GM12878 (cell line): ENCODE data around the gene DCDC2C. TPM values are rescaled to one million over a fixed set of nuclear protein-coding genes. Genes with fewer than 3 reads are reported as not detected.

ENCODE experiments used
- ATAC-seq: fragments of 200-7000 bp; cut with Tn5 transposase; 3 replicates; pipeline ENCODE4 v1.9.1; 2020; ENCODE audit warnings: mild to moderate bottlenecking, moderate library complexity
- BruUV-seq: library from RNA; stranded (reverse); fragments of 400-500 nt; replicated peaks from 2 replicates; lab custom pipeline; 2021; lab: Mats Ljungman, UMichigan
- CTCF ChIA-PET: fragments of 300-600 bp; sonication (Branson Sonifier 250); formaldehyde crosslinking; extraction: SDS; loops from one replicate; lab custom pipeline; 2021; ENCODE audit warnings: inconsistent platforms; lab: Yijun Ruan, JAX
- POLR2A ChIA-PET: fragments of 350-600 bp; formaldehyde crosslinking; extraction: SDS; loops from one replicate; lab custom pipeline; 2021; ENCODE audit warnings: inconsistent platforms; lab: Charles Lee
- RAD21 ChIA-PET: fragments of 300-600 bp; sonication (Branson Sonifier 250); formaldehyde crosslinking; loops from one replicate; lab custom pipeline; 2023; ENCODE audit warnings: antibody characterized with exemption; ENCODE audit not compliant: unreplicated experiment; lab: Charles Lee
- SMC1A ChIA-PET: fragments of 300-600 bp; sonication (Branson Sonifier 250); formaldehyde crosslinking; loops from one replicate; lab custom pipeline; 2023; ENCODE audit not compliant: unreplicated experiment, uncharacterized antibody; lab: Charles Lee
- DNase-seq: peaks from one replicate; pipeline ENCODE4 v3.0.0-alpha.2; 2011; ENCODE audit warnings: low read depth, low spot score
- FAIRE-seq: peaks from 3 replicates; lab custom pipeline; 2011; peaks lifted over from hg19 to GRCh38; lab: Jason Lieb, UNC
- H2AFZ ChIP-seq: 2 replicates; pipeline ENCODE4 v1.6.0; 2011; ENCODE audit warnings: low read depth, low read length, control low read depth; ENCODE audit not compliant: control insufficient read depth
- H3K27ac ChIP-seq: 2 replicates; pipeline ENCODE4 v1.5.1; 2011; ENCODE audit warnings: control low read depth; ENCODE audit not compliant: control insufficient read depth, insufficient read depth
- H3K27me3 ChIP-seq, 2 experiments: replicated peaks in 1 of 2; 2 replicates each; pipeline versions ENCODE4 v1.6.0 to v1.6.1; 2011; ENCODE audit warnings: low read length in 1 of 2; ENCODE audit not compliant: control insufficient read depth in 2 of 2, insufficient read depth in 2 of 2
- H3K36me3 ChIP-seq, 2 experiments: 2 replicates each; pipeline ENCODE4 v1.5.1; 2011; ENCODE audit warnings: low read length in 1 of 2; ENCODE audit not compliant: control insufficient read depth in 2 of 2, insufficient read depth in 2 of 2
- H3K4me1 ChIP-seq: 2 replicates; pipeline ENCODE4 v1.6.1; 2011; ENCODE audit warnings: mild to moderate bottlenecking, low read length, moderate library complexity, mixed read lengths; ENCODE audit not compliant: control insufficient read depth, insufficient read depth
- H3K4me2 ChIP-seq: 2 replicates; pipeline ENCODE4 v1.6.0; 2011; ENCODE audit warnings: control low read depth; ENCODE audit not compliant: control insufficient read depth, insufficient read depth
- H3K4me3 ChIP-seq: fragments of 200-600 bp; sonication (generic); 2 replicates; pipeline ENCODE4 v1.5.1; 2016
- H3K79me2 ChIP-seq: 2 replicates; pipeline ENCODE4 v1.6.0; 2011; ENCODE audit warnings: low read length; ENCODE audit not compliant: control insufficient read depth, insufficient read depth
- H3K9ac ChIP-seq: 2 replicates; pipeline ENCODE4 v1.8.0; 2011; ENCODE audit warnings: low read length, control low read depth, mixed read lengths; ENCODE audit not compliant: control insufficient read depth, insufficient read depth
- H3K9me3 ChIP-seq: replicated peaks from 3 replicates; pipeline ENCODE4 v1.5.1; 2011; ENCODE audit warnings: mild to moderate bottlenecking, low read length; ENCODE audit not compliant: control insufficient read depth, insufficient read depth
- H4K20me1 ChIP-seq: 2 replicates; pipeline ENCODE4 v1.6.0; 2011; ENCODE audit not compliant: control insufficient read depth, insufficient read depth
- CBFB ChIP-seq: IDR thresholded peaks from 2 replicates; pipeline ENCODE4 v1.6.1; 2016; ENCODE audit warnings: antibody characterized with exemption, low read depth
- CHD2 ChIP-seq: IDR thresholded peaks from 2 replicates; pipeline ENCODE4 v1.6.1; 2011; ENCODE audit warnings: low read depth, low read length, improper control_type of control experiment, borderline replicate concordance
- EED ChIP-seq: sonication (generic); IDR thresholded peaks from 2 replicates; pipeline ENCODE4 v1.6.1; 2016; ENCODE audit warnings: antibody characterized with exemption, low read depth
- ESRRA ChIP-seq: IDR thresholded peaks from 2 replicates; pipeline ENCODE4 v1.6.1; 2012; ENCODE audit warnings: mild to moderate bottlenecking, low read length, improper control_type of control experiment
- GATAD2B ChIP-seq: fragments of 450-650 bp; conservative IDR thresholded peaks from 2 replicates; pipeline ENCODE4 v1.6.1; 2017; ENCODE audit warnings: low read depth, mild to moderate bottlenecking, moderate library complexity
- JUNB ChIP-seq: IDR thresholded peaks from 2 replicates; pipeline ENCODE4 v1.6.1; 2016; ENCODE audit warnings: antibody characterized with exemption, mild to moderate bottlenecking
- NBN ChIP-seq: fragments of 450-650 bp; IDR thresholded peaks from 2 replicates; pipeline ENCODE4 v1.6.1; 2016
- NFYA ChIP-seq: IDR thresholded peaks from 2 replicates; pipeline ENCODE4 v1.6.1; 2011; ENCODE audit warnings: low read depth, mild to moderate bottlenecking, low read length, improper control_type of control experiment, borderline replicate concordance
- NRF1 ChIP-seq: conservative IDR thresholded peaks from 2 replicates; pipeline ENCODE4 v1.6.1; 2011; ENCODE audit warnings: mild to moderate bottlenecking, low read depth, low read length, improper control_type of control experiment
- RELA ChIP-seq: fragments of 450-650 bp; IDR thresholded peaks from 2 replicates; pipeline ENCODE4 v1.8.0; 2014; ENCODE audit warnings: borderline replicate concordance; ENCODE audit not compliant: partially characterized antibody
- RFX5 ChIP-seq: IDR thresholded peaks from 2 replicates; pipeline ENCODE4 v1.6.1; 2011; ENCODE audit warnings: low read depth, low read length, improper control_type of control experiment
- SMAD1 ChIP-seq: fragments of 450-650 bp; IDR thresholded peaks from 2 replicates; pipeline ENCODE4 v1.6.1; 2018; ENCODE audit warnings: mild to moderate bottlenecking, low read depth; ENCODE audit not compliant: partially characterized antibody
- SMC3 ChIP-seq: IDR thresholded peaks from 2 replicates; pipeline ENCODE4 v1.6.1; 2011; ENCODE audit warnings: low read length, improper control_type of control experiment, borderline replicate concordance
- STAT1 ChIP-seq: fragments of 450-650 bp; conservative IDR thresholded peaks from 2 replicates; pipeline ENCODE4 v1.6.1; 2014; ENCODE audit warnings: antibody characterized with exemption, mild to moderate bottlenecking
- STAT3 ChIP-seq: IDR thresholded peaks from 2 replicates; pipeline ENCODE4 v1.6.1; 2011; ENCODE audit warnings: low read depth, low read length, improper control_type of control experiment
- WGBS: methylation state at CpG from one replicate; pipeline ENCODE4 v1.1.6; 2016; ENCODE audit warnings: low lambda C conversion rate; ENCODE audit not compliant: insufficient replicate concordance, insufficient coverage; ENCODE audit errors: missing lambda C conversion rate; 5-methylcytosine and 5-hydroxymethylcytosine counted together
- in situ Hi-C: fragments of 300-500 bp; cut with MboI; formaldehyde crosslinking; loops from 9 replicates; pipeline ENCODE4 v1.14.3; 2018; ENCODE audit warnings: mixed read lengths
- intact Hi-C: fragments of 100-400 bp; cut with micrococcal nuclease; formaldehyde crosslinking; loops from one replicate; pipeline ENCODE4 v1.14.2; 2022; ENCODE audit not compliant: unreplicated experiment
- polyA plus RNA-seq, 11 experiments: library from polyadenylated mRNA; depleted of rRNA in 4 of 11; unstranded in 6 of 11; stranded (reverse) in 5 of 11; fragments of >200 nt; fragmentation: Nextera tagmentation in 4 of 11; fragmentation: Illumina TruSeq in 1 of 11; extraction: Ambion mirVana in 4 of 11; extraction: Trizol in 1 of 11; gene quantifications; 1 replicate in 1 of 11; 2 replicates in 10 of 11; pipeline versions ENCODE4 v1.2.1 to v1.2.3, GENCODE V29; 2011 to 2016; ENCODE audit warnings: inconsistent platforms in 2 of 11, missing spikeins in 2 of 11, low read depth in 1 of 11
- total RNA-seq, 4 experiments: library from RNA; depleted of rRNA in 3 of 4; stranded (reverse); fragments of >200 nt in 3 of 4; fragmentation: Illumina TruSeq in 1 of 4; extraction: Trizol in 1 of 4; gene quantifications; 2 replicates each; pipeline versions ENCODE4 v1.2.1 to v1.2.3, GENCODE V29; 2013 to 2021
- TF ChIP-seq, protein P1 (sequence below): fragments of 450-650 bp; IDR thresholded peaks from 2 replicates; pipeline ENCODE4 v1.6.1; 2017; ENCODE audit warnings: mild to moderate bottlenecking, low read depth, inconsistent platforms; ENCODE audit not compliant: poor library complexity, severe bottlenecking

The DCDC2C gene
- total and polyA plus RNA-seq, 10 of the 15 experiments (the other 5 are each of a cell fraction or from before 2014, with no cell fraction given): not detected

- RAD21 ChIA-PET: no interaction called here
These were observed 172.8 kb downstream of the DCDC2C start for GRCh38 chr2:3876221-3876620.

More at GRCh38 chr2:3876221-3876620, 172.8 kb downstream of the DCDC2C start:
- Histone ChIP-seq H3K27me3 (no peaks in the 10 kb centered on the region; a peak in 1 of 4 replicates), H3K4me3 (no peak overlapping the region), H3K9ac (no peak overlapping the region), H3K79me2 (no peaks in the 10 kb centered on the region), H3K9me3 (no peaks in the 10 kb centered on the region), H3K36me3 (no peaks in the 10 kb centered on the region), H3K27ac (no peak overlapping the region), H3K4me1 (no peaks in the 10 kb centered on the region), H4K20me1 (no peaks in the 10 kb centered on the region), H3K4me2 (no peak overlapping the region), H2AFZ (no peak overlapping the region)
- 48% methylated on average over 4 of the region's 4 CpGs for WGBS
- BruUV-seq: no TSS peak
- in situ Hi-C loops (no loop called here), intact Hi-C loops (no loop called here)
- DNase-seq (no peak), FAIRE-seq (no peak), ATAC-seq (no peak)
- POLR2A ChIA-PET: no interaction called here
- no peak for TF ChIP-seq GATAD2B
- no peak for TF ChIP-seq JUNB
- TF ChIP-seq STAT3: no peak
- no peak for TF ChIP-seq RELA
- no peak for TF ChIP-seq STAT1
- no peak for TF ChIP-seq NRF1
- no peak for TF ChIP-seq EED
- TF ChIP-seq SMAD1: no peak
- no peak for TF ChIP-seq CHD2
- no peak for TF ChIP-seq SMC3
- TF ChIP-seq NBN: no peak
- no peak for TF ChIP-seq CBFB
- TF ChIP-seq RFX5: no peak
- no peak for TF ChIP-seq NFYA
- TF ChIP-seq, protein P1, sequence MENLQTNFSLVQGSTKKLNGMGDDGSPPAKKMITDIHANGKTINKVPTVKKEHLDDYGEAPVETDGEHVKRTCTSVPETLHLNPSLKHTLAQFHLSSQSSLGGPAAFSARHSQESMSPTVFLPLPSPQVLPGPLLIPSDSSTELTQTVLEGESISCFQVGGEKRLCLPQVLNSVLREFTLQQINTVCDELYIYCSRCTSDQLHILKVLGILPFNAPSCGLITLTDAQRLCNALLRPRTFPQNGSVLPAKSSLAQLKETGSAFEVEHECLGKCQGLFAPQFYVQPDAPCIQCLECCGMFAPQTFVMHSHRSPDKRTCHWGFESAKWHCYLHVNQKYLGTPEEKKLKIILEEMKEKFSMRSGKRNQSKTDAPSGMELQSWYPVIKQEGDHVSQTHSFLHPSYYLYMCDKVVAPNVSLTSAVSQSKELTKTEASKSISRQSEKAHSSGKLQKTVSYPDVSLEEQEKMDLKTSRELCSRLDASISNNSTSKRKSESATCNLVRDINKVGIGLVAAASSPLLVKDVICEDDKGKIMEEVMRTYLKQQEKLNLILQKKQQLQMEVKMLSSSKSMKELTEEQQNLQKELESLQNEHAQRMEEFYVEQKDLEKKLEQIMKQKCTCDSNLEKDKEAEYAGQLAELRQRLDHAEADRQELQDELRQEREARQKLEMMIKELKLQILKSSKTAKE: no peak
- TF ChIP-seq ESRRA: no peak
- CTCF ChIA-PET: no interaction called here
- SMC1A ChIA-PET: no interaction called here
